Natural killer cell (primary cell): ENCODE data around the gene DNAL4. TPM values are rescaled to one million over a fixed set of nuclear protein-coding genes. Genes with fewer than 3 reads are reported as not detected.
A peak's percentile ranks its signal among the peaks of the same experiment; 100 is the strongest.

Source experiments
- ATAC-seq, 3 donors: fragments of 150-1000 bp in 2 of 3; fragments of 200-7000 bp in 1 of 3; cut with Tn5 transposase; 1 replicate in 1 of 3; 2 replicates in 2 of 3; pipeline ENCODE4 v1.10.0; 2021; ENCODE audit warnings: mild to moderate bottlenecking in 2 of 3, moderate library complexity in 2 of 3
- DNase-seq, 2 donors: peaks; one replicate each; pipeline versions ENCODE4 v3.0.0 to v3.0.0-alpha.2; 2013 to 2021; ENCODE audit warnings: mixed read lengths in 1 of 2
- H3K27ac ChIP-seq: one replicate; pipeline ENCODE4 v1.5.1; 2013; ENCODE audit warnings: mild to moderate bottlenecking, low read length
- H3K27me3 ChIP-seq: one replicate; pipeline ENCODE4 v1.6.1; 2013; ENCODE audit warnings: low read length; ENCODE audit not compliant: control insufficient read depth, insufficient read depth
- H3K36me3 ChIP-seq: one replicate; pipeline ENCODE4 v1.6.1; 2013; ENCODE audit warnings: low read length; ENCODE audit not compliant: control insufficient read depth, insufficient read depth
- H3K4me1 ChIP-seq: one replicate; pipeline ENCODE4 v1.6.1; 2013; ENCODE audit warnings: low read length; ENCODE audit not compliant: control insufficient read depth, insufficient read depth
- H3K4me3 ChIP-seq: one replicate; pipeline ENCODE4 v1.5.1; 2013; ENCODE audit warnings: low read length
- H3K9me3 ChIP-seq: one replicate; pipeline ENCODE4 v1.6.1; 2013; ENCODE audit warnings: low read length; ENCODE audit not compliant: control insufficient read depth, insufficient read depth
- H3K27ac Mint-ChIP-seq, 2 donors: one replicate each; pipeline ENCODE4 v1.8.0; 2022; ENCODE audit warnings: mild to moderate bottlenecking in 2 of 2, mixed read lengths in 2 of 2, moderate library complexity in 1 of 2
- H3K27me3 Mint-ChIP-seq, 2 donors: one replicate each; pipeline ENCODE4 v1.8.0; 2022; ENCODE audit warnings: low read depth in 2 of 2, mixed read lengths in 2 of 2
- H3K36me3 Mint-ChIP-seq: one replicate; pipeline ENCODE4 v1.8.0; 2022; ENCODE audit warnings: mixed read lengths
- H3K4me1 Mint-ChIP-seq, 2 donors: one replicate each; pipeline ENCODE4 v1.8.0; 2022; ENCODE audit warnings: mixed read lengths in 2 of 2
- H3K4me3 Mint-ChIP-seq: one replicate; pipeline ENCODE4 v1.8.0; 2022; ENCODE audit warnings: mild to moderate bottlenecking, moderate library complexity, mixed read lengths
- H3K9me3 Mint-ChIP-seq, 2 donors: one replicate each; pipeline ENCODE4 v1.8.0; 2022; ENCODE audit warnings: mixed read lengths in 2 of 2
- WGBS: methylation state at CpG from one replicate; pipeline ENCODE4 v1.1.7; 2013; ENCODE audit warnings: missing lambda C conversion rate; ENCODE audit not compliant: insufficient coverage; 5-methylcytosine and 5-hydroxymethylcytosine counted together
- intact Hi-C: fragments of 100-400 bp; cut with micrococcal nuclease; formaldehyde crosslinking; loops from one replicate; pipeline ENCODE4 v1.14.2; 2022
- total RNA-seq, 4 donors: library from RNA; stranded (reverse); fragments of 120-200 nt in 1 of 4; gene quantifications; one replicate each; pipeline versions ENCODE4 v1.2.3 to v1.2.4, GENCODE V29; 2013 to 2022
- TF ChIP-seq, protein P1 (sequence below): fragments of 200-600 bp; IDR thresholded peaks from one replicate; pipeline ENCODE4 v1.8.0; 2022; ENCODE audit warnings: antibody characterized with exemption

The DNAL4 gene
- total RNA-seq, 3 donors from 2014 or later (not counting 1 experiment from before 2014, with no cell fraction given): 5.4 to 9.8 (median 6.2) TPM

GRCh38 chr22:38761202-38762162 lies 32.5 kb downstream of the DNAL4 start:
- Mint-ChIP-seq H3K27ac (no peak overlapping the region), H3K36me3 (no peaks in the 10 kb centered on the region), H3K4me1 (peaks cover 21 to 33% of the 10 kb centered on the region in 2 donors), H3K9me3 (no peaks in the 10 kb centered on the region), H3K27me3 (no peaks in the 10 kb centered on the region), H3K4me3 (no peak overlapping the region)
- H3K27me3 ChIP-seq: no peaks in the 10 kb centered on the region
- WGBS: 57% methylated on average over 20 of the region's 20 CpGs
- intact Hi-C loops: no loop called here
- no peak overlapping the region for H3K4me3 ChIP-seq
- no peaks in the 10 kb centered on the region for H3K9me3 ChIP-seq
- DNase-seq (no peak), ATAC-seq (peak; percentile 13 to 33 (median 28))
- TF ChIP-seq, protein P1, sequence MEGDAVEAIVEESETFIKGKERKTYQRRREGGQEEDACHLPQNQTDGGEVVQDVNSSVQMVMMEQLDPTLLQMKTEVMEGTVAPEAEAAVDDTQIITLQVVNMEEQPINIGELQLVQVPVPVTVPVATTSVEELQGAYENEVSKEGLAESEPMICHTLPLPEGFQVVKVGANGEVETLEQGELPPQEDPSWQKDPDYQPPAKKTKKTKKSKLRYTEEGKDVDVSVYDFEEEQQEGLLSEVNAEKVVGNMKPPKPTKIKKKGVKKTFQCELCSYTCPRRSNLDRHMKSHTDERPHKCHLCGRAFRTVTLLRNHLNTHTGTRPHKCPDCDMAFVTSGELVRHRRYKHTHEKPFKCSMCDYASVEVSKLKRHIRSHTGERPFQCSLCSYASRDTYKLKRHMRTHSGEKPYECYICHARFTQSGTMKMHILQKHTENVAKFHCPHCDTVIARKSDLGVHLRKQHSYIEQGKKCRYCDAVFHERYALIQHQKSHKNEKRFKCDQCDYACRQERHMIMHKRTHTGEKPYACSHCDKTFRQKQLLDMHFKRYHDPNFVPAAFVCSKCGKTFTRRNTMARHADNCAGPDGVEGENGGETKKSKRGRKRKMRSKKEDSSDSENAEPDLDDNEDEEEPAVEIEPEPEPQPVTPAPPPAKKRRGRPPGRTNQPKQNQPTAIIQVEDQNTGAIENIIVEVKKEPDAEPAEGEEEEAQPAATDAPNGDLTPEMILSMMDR: no peak
- no peak overlapping the region for H3K27ac ChIP-seq
- no peaks in the 10 kb centered on the region for H3K36me3 ChIP-seq
- H3K4me1 ChIP-seq: peaks cover 55% of the 10 kb centered on the region

GRCh38 chr22:38760477-38761201 lies 33.3 kb downstream of the DNAL4 start:
- peaks cover 21 to 34% of the 10 kb centered on the region in 2 donors for H3K4me1 Mint-ChIP-seq
- no peaks in the 10 kb centered on the region for H3K9me3 ChIP-seq
- ATAC-seq (no peak), DNase-seq (no peak)
- WGBS: 90% methylated on average over 12 of the region's 12 CpGs
- intact Hi-C loops: no loop called here
- H3K9me3 Mint-ChIP-seq: no peaks in the 10 kb centered on the region
- no peak overlapping the region for H3K4me3 ChIP-seq
- peaks cover 51% of the 10 kb centered on the region for H3K4me1 ChIP-seq
- H3K27me3 ChIP-seq: no peaks in the 10 kb centered on the region
- H3K27me3 Mint-ChIP-seq: no peaks in the 10 kb centered on the region
- H3K36me3 ChIP-seq: no peaks in the 10 kb centered on the region
- no peak overlapping the region for H3K4me3 Mint-ChIP-seq
- no peak overlapping the region for H3K27ac ChIP-seq
- H3K36me3 Mint-ChIP-seq: no peaks in the 10 kb centered on the region
- no peak overlapping the region for H3K27ac Mint-ChIP-seq
- TF ChIP-seq, protein P1: no peak

DNA sequence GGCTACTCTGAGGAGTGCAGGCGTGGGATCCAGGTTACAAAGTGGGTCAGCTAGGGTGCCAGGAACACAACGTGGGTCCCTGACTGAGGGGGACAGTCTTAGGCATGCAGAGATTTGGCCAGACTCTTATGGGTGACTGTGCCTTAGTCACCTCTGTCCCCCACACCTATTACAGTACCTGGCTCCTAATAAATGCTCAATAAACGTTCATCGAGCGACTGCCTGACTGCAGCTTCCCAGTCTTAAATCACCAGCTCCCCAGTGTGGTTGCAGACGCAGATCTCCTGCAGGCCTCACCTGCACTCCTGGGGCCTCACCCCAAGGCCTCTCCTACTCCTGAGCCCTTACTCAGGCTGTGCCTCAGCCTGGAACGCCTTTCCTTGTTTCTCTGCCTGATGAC lies 34.9 kb downstream of the DNAL4 start:
- no peaks in the 10 kb centered on the region for H3K27me3 Mint-ChIP-seq
- TF ChIP-seq, protein P1: no peak
- H3K36me3 Mint-ChIP-seq: peaks cover 7% of the 10 kb centered on the region
- DNase-seq (no peak), ATAC-seq (no peak)
- H3K4me1 Mint-ChIP-seq: peaks cover 34 to 39% of the 10 kb centered on the region in 2 donors
- whole genome bisulfite sequencing: 90% methylated on average over 7 of the region's 7 CpGs
- H3K4me1 ChIP-seq: peaks cover 55% of the 10 kb centered on the region
- intact Hi-C loops: loop anchor here (5.0 to 10.0 kb wide), 2 partner anchors 33 to 254 kb away; partner anchors contain the start of genes DDX17 and DNAL4
- no peak overlapping the region for H3K4me3 ChIP-seq
- no peak overlapping the region for H3K27ac Mint-ChIP-seq
- no peaks in the 10 kb centered on the region for H3K9me3 ChIP-seq
- H3K36me3 ChIP-seq: no peaks in the 10 kb centered on the region
- H3K9me3 Mint-ChIP-seq: no peaks in the 10 kb centered on the region
- peak overlapping the region; percentile 47 for H3K4me3 Mint-ChIP-seq
- no peak overlapping the region for H3K27ac ChIP-seq
- H3K27me3 ChIP-seq: no peaks in the 10 kb centered on the region
